ENCODE measurements around the gene OTOP3. TPM values are rescaled to one million over a fixed set of nuclear protein-coding genes. Genes with fewer than 3 reads are reported as not detected.

OTOP3 gene
- total RNA-seq, 1 donor = not detected

- DNase-seq (ENCODE audit: low read depth) = no peak
- no peak for TF ChIP-seq CTCF (IDR thresholded peaks at IDR 0.05; ENCODE audit: insufficient read depth, low read depth, low read length)
- no peak overlapping the region for H3K4me3 ChIP-seq (ENCODE audit: low read depth, low read length)
These were observed 5.1 kb upstream of the OTOP3 start for GRCh38 chr17:74930535-74931036.

GRCh38 chr17:74935048-74935447 lies 650 bp upstream of the OTOP3 start:
- no peak for TF ChIP-seq CTCF (IDR thresholded peaks at IDR 0.05; ENCODE audit: insufficient read depth, low read depth, low read length)
- H3K4me3 ChIP-seq (ENCODE audit: low read depth, low read length) = no peak overlapping the region
- DNase-seq (ENCODE audit: low read depth) = no peak

GRCh38 chr17:74936470-74936799 lies 737 bp downstream of the OTOP3 start:
- TF ChIP-seq CTCF (IDR thresholded peaks at IDR 0.05; ENCODE audit: insufficient read depth, low read depth, low read length) = no peak
- H3K4me3 ChIP-seq (ENCODE audit: low read depth, low read length) = no peak overlapping the region
- DNase-seq (ENCODE audit: low read depth) = no peak

- no peak for DNase-seq (ENCODE audit: low read depth)
- no peak overlapping the region for H3K4me3 ChIP-seq (ENCODE audit: low read depth, low read length)
- no peak for TF ChIP-seq CTCF (IDR thresholded peaks at IDR 0.05; ENCODE audit: insufficient read depth, low read depth, low read length)
These were observed 1.7 kb downstream of the OTOP3 start for GRCh38 chr17:74937064-74938051.

- no peak for DNase-seq (ENCODE audit: low read depth)
- H3K4me3 ChIP-seq (ENCODE audit: low read depth, low read length) = no peak overlapping the region
- no peak for TF ChIP-seq CTCF (IDR thresholded peaks at IDR 0.05; ENCODE audit: insufficient read depth, low read depth, low read length)
These were observed 2.7 kb downstream of the OTOP3 start for GRCh38 chr17:74938194-74938950.

- DNase-seq (ENCODE audit: low read depth) = no peak
- no peak for TF ChIP-seq CTCF (IDR thresholded peaks at IDR 0.05; ENCODE audit: insufficient read depth, low read depth, low read length)
- no peak overlapping the region for H3K4me3 ChIP-seq (ENCODE audit: low read depth, low read length)
These were observed 3.8 kb downstream of the OTOP3 start for GRCh38 chr17:74939534-74939933.
